Posterior vena cava (tissue), 2 donors: ENCODE data around the gene DNAH9. TPM values are rescaled to one million over a fixed set of nuclear protein-coding genes. Genes with fewer than 3 reads are reported as not detected.

Experiments
- DNase-seq: peaks from one replicate; pipeline ENCODE4 v3.0.0-alpha.2; 2020; ENCODE audit warnings: low spot score
- intact Hi-C, 2 donors: fragments of 100-400 bp; cut with DNase I; formaldehyde crosslinking; loops; one replicate each; pipeline versions ENCODE4 v1.14.1 to v1.14.2; 2022 to 2023
- total RNA-seq, 2 donors: library from RNA; stranded (reverse); fragmentation: NEBNext Ultra II Directional; extraction: Animal tissue kit (Norgen Biotek cat#: 25700); gene quantifications; one replicate each; pipeline ENCODE4 v1.2.1, GENCODE V29; 2021
- donor health status: DM: yes; HTN: yes; CAD: no.
- donor health status: DM: yes; HTN: yes; CAD: no.

The DNAH9 gene
- total RNA-seq, 2 donors from 2014 or later = 0.14 to 0.46 TPM

GRCh38 chr17:11805138-11805537 lies 206.9 kb downstream of the DNAH9 start:
- DNase-seq = no peak
- intact Hi-C loops = no loop called here

- intact Hi-C loops = no loop called here
- DNase-seq = no peak
Observed at GRCh38 chr17:11805952-11806351, 207.7 kb downstream of the DNAH9 start.

GRCh38 chr17:11807606-11808005 lies 209.3 kb downstream of the DNAH9 start:
- no peak for DNase-seq
- intact Hi-C loops = no loop called here

GRCh38 chr17:11813278-11813677 lies 215.0 kb downstream of the DNAH9 start:
- intact Hi-C loops = no loop called here
- no peak for DNase-seq

- intact Hi-C loops = no loop called here
- DNase-seq = no peak
Observed at GRCh38 chr17:11813871-11814270, 215.6 kb downstream of the DNAH9 start.

GRCh38 chr17:11814655-11815262 lies 216.5 kb downstream of the DNAH9 start:
- DNase-seq = no peak
- intact Hi-C loops = no loop called here

- no peak for DNase-seq
- intact Hi-C loops = no loop called here
Observed at GRCh38 chr17:11816409-11816808, 218.1 kb downstream of the DNAH9 start.

GRCh38 chr17:11823862-11824261 lies 225.6 kb downstream of the DNAH9 start:
- intact Hi-C loops = no loop called here
- DNase-seq = no peak

GRCh38 chr17:11825572-11826209 lies 227.4 kb downstream of the DNAH9 start:
- intact Hi-C loops = no loop called here
- DNase-seq = no peak

GRCh38 chr17:11832401-11833137 lies 234.3 kb downstream of the DNAH9 start:
- no peak for DNase-seq
- intact Hi-C loops = no loop called here

GRCh38 chr17:11836508-11836907 lies 238.2 kb downstream of the DNAH9 start:
- DNase-seq = no peak
- intact Hi-C loops = no loop called here

GRCh38 chr17:11840052-11840451 lies 241.8 kb downstream of the DNAH9 start:
- intact Hi-C loops = no loop called here
- DNase-seq = no peak

GRCh38 chr17:11840831-11841230 lies 242.6 kb downstream of the DNAH9 start:
- intact Hi-C loops = no loop called here

GRCh38 chr17:11848330-11848729 lies 250.1 kb downstream of the DNAH9 start:
- intact Hi-C loops = no loop called here
- DNase-seq = no peak

More at GRCh38 chr17:11840831-11841230, 242.6 kb downstream of the DNAH9 start:
- no peak for DNase-seq

- intact Hi-C loops = no loop called here
- no peak for DNase-seq
Observed at GRCh38 chr17:11852231-11852630, 254.0 kb downstream of the DNAH9 start.

GRCh38 chr17:11852912-11853311 lies 254.6 kb downstream of the DNAH9 start:
- no peak for DNase-seq
- intact Hi-C loops = no loop called here

- DNase-seq = no peak
- intact Hi-C loops = no loop called here
Observed at GRCh38 chr17:11853321-11854151, 255.3 kb downstream of the DNAH9 start.

GRCh38 chr17:11855306-11855705 lies 257.0 kb downstream of the DNAH9 start:
- intact Hi-C loops = no loop called here
- no peak for DNase-seq

GRCh38 chr17:11857006-11857405 lies 258.7 kb downstream of the DNAH9 start:
- no peak for DNase-seq
- intact Hi-C loops = no loop called here
